Endothelial cell of umbilical vein (primary cell): ENCODE results near the gene PRG2.
"Not testable (repeated sequence)": the region's sequence is repeated elsewhere in the genome, so short reads cannot be mapped to it uniquely, and the experiment has no call there.

Experiments used
- CTCF ChIP-seq, 2 donors: IDR thresholded peaks; 1 replicate in 1 of 2; 2 replicates in 1 of 2; pipeline ENCODE4 v1.5.1; 2011; ENCODE audit warnings: low read length in 2 of 2, mild to moderate bottlenecking in 2 of 2, moderate library complexity in 2 of 2, control low read depth in 1 of 2, inconsistent platforms in 1 of 2, low read depth in 1 of 2; ENCODE audit not compliant: insufficient read depth in 1 of 2; ENCODE audit errors: extremely low read depth in 1 of 2
- MAX ChIP-seq: IDR thresholded peaks from 2 replicates; pipeline ENCODE4 v1.6.1; 2011; ENCODE audit not compliant: insufficient read depth, insufficient read length
- POLR2AphosphoS5 ChIP-seq: IDR thresholded peaks from 2 replicates; pipeline ENCODE4 v1.6.1; 2012; ENCODE audit warnings: low read depth, mild to moderate bottlenecking, control low read depth, low read length, moderate library complexity; ENCODE audit not compliant: insufficient read depth

GRCh38 chr11:57403003-57403801 lies 12.8 kb upstream of the PRG2 start:
- not testable (repeated sequence) for TF ChIP-seq CTCF (IDR thresholded peaks at IDR 0.05; ENCODE audit: extremely low read depth in 1 of 2, insufficient read depth in 1 of 2, low read depth in 1 of 2, low read length in 2 of 2); POLR2AphosphoS5; MAX
